ENCODE data around the gene HMGCLL1.
A peak's percentile ranks its signal among the peaks of the same experiment; 100 is the strongest.

Gene HMGCLL1

DNA sequence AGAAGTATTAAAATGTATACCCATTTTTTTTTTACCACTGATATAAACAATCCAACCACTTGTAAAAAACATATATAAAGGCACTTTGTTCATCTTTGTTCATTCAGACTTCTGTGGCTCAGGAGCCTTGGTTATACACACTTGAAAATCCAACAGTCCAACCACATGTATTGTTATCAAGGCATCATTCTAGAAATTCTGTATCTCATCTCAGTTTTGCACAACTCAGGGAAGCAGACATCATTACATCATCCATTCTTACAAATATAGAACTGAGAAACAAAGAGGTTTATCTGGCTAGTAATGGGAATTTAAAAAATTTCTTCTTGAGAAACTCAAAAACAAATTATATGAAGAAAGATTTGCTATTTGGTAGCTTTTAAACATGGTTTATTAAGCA, 88.1 kb downstream of the HMGCLL1 start:
- TF ChIP-seq, protein P1, sequence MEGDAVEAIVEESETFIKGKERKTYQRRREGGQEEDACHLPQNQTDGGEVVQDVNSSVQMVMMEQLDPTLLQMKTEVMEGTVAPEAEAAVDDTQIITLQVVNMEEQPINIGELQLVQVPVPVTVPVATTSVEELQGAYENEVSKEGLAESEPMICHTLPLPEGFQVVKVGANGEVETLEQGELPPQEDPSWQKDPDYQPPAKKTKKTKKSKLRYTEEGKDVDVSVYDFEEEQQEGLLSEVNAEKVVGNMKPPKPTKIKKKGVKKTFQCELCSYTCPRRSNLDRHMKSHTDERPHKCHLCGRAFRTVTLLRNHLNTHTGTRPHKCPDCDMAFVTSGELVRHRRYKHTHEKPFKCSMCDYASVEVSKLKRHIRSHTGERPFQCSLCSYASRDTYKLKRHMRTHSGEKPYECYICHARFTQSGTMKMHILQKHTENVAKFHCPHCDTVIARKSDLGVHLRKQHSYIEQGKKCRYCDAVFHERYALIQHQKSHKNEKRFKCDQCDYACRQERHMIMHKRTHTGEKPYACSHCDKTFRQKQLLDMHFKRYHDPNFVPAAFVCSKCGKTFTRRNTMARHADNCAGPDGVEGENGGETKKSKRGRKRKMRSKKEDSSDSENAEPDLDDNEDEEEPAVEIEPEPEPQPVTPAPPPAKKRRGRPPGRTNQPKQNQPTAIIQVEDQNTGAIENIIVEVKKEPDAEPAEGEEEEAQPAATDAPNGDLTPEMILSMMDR (conservative IDR thresholded peaks at IDR 0.05) = no peak
- no peak overlapping the region for H3K27ac ChIP-seq

DNA sequence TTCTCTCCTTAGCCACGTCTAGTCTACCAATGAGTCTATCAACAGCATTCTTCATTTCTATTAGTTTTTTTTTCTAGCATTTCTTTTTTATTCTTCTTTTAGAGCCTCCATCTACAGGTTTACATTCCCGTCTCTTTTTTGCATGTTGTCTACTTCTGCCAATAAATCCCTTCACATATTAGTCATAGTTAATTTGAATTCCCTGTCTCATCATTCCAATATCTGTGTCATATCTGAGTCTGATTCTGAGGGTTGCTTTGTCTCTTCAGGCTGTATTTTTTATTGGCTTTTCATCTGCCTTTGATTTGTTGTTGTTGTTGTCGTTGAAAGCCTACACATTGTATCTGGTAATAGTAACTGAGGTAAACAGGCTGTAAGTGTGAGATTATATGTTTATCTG, 104.6 kb downstream of the HMGCLL1 start:
- no peak overlapping the region for H3K27ac ChIP-seq
- TF ChIP-seq, protein P1 (conservative IDR thresholded peaks at IDR 0.05) = no peak

DNA sequence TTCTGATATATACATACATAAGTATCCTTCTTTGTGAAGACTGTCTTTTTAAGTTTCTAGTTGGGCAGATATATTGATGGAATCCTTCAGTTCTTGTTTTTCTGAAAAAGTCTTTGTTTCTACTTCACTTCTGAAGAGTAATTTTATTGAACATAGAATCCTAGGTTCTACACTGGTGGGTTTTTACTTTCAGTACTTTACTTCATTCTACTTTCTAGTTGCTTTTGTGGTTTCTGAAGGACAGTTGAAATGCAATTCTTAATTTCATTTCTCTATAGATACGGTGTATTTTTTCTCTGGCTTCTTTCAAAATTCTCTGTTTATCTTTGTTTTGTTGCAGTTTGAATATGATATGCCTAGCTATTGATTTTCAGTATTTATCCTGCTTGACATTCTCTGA, 105.3 kb downstream of the HMGCLL1 start:
- TF ChIP-seq, protein P1 (conservative IDR thresholded peaks at IDR 0.05) = no peak
- H3K27ac ChIP-seq = no peak overlapping the region

DNA sequence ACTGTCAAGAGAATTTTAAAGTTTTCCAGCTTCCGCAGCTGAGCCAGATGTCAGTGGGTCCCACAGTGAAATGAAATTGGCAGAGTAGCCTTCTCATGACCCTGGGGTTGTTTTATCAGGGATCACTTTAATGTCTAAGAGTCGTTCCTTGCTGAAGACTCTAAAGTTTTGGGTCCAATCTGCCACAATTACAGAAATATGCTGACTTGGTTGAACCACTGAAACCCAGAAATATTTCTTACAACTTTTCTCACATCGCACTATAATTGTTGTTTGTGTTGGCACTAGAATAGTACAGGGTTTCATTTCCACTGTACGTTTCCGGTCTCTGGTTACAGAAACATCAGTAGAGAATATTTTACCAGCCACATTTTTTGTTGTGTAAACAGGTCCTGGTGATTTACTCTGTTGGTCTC, 109.0 kb downstream of the HMGCLL1 start:
- TF ChIP-seq, protein P1 (conservative IDR thresholded peaks at IDR 0.05) = no peak
- H3K27ac ChIP-seq = no peak overlapping the region

DNA sequence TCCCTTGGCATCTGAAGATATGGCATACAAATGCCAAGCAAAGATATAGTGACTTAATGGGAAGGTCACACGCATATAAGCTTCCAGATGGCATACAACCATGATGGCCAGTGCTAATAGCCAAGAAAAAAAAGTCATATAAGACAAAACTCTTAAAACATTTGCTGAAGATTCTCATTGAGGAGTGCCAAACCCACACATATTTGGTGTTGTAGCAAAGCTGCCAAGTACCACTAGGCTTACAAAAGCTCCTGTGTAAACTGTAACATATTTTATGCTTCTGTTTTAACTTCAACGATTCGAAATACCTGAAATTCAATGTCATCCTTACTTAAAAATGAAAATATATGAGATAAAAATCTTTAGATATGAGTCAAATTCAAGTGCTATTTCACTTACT, 123.0 kb downstream of the HMGCLL1 start:
- H3K27ac ChIP-seq = no peak overlapping the region
- TF ChIP-seq, protein P1 (conservative IDR thresholded peaks at IDR 0.05) = no peak

DNA sequence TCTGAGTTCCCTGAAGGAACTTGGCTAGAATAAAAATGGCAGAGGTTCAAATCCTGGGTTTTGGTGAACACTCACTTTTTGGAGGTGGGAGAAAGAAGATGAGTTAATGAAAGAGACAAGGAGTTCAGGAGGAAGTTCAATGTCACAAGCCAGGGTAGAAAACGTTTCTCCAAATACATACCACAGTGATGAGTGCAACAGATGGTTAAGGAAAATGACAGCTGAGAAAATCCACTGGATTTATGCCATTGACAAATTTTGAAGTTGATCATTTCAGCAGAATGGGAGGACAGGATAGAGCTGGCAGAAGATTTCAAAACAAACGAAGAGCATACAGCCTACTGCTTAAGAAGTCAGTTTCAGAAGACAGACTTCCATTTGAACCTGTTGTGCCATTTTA, 129.0 kb downstream of the HMGCLL1 start:
- TF ChIP-seq, protein P1 (conservative IDR thresholded peaks at IDR 0.05) = no peak
- no peak overlapping the region for H3K27ac ChIP-seq

DNA sequence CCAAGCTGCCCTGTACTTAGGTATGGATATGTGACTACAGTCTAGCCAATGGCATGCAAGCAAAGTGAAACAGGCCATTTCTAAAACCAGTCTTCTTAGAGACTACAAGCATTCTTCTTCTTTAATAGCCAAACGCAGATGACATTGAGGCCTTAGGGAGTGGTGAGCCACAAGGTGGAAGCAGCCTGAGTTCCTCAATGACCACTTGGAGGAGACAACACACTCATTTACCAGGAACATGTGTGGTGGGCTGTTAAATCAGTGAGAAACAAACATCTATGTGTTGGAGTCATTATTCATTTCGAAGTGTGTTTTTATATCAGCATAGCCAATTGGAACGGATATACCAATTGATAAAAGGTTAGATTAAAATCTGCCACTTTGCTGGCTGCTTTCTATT, 129.8 kb downstream of the HMGCLL1 start:
- no peak overlapping the region for H3K27ac ChIP-seq
- TF ChIP-seq, protein P1 (conservative IDR thresholded peaks at IDR 0.05) = peak; percentile 60

DNA sequence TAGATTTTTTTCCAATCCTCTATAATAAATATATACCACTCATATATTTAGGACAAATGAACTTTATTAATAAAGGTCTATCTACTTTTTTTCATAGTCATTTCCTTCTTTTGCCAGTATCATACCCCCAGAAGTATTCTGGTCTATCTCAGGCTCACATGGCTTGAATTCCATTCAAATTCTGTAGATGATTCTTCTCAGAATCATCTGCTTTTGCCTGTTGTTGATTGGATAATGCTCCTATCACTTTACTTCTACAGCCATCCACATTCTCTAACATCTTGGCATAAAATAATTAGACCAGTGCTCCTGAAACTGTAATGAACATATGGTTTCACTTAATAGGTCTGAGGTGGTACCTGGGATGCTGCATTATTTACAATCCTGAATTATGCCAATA, 130.5 kb downstream of the HMGCLL1 start:
- TF ChIP-seq, protein P1 (conservative IDR thresholded peaks at IDR 0.05) = no peak
- no peak overlapping the region for H3K27ac ChIP-seq
